ENCODE results near the gene MGAM2.

The MGAM2 gene

DNA sequence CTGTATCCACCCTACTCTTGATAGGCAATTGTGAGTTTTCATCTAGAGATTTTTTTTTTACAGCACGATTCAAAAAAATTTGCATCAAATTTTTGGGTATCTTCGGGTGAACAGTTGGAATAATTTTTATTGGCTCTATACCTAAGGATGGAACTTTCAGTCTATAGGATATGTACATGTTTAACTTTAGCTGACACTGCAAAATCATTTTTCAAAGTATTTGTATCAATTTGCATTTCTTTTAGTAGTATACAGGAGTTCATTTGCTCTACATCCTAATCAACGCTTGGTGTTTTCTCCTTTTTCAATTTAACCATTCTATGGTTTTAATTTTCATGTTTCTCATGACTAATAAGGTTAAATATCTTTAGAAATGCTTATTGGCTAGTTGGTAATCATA, 11.7 kb downstream of the MGAM2 start:
- no peak for DNase-seq

GRCh38 chr7:142125256-142125955, 13.9 kb downstream of the MGAM2 start:
- no peak for DNase-seq

GRCh38 chr7:142130267-142130666, 18.7 kb downstream of the MGAM2 start:
- no peak for DNase-seq

DNA sequence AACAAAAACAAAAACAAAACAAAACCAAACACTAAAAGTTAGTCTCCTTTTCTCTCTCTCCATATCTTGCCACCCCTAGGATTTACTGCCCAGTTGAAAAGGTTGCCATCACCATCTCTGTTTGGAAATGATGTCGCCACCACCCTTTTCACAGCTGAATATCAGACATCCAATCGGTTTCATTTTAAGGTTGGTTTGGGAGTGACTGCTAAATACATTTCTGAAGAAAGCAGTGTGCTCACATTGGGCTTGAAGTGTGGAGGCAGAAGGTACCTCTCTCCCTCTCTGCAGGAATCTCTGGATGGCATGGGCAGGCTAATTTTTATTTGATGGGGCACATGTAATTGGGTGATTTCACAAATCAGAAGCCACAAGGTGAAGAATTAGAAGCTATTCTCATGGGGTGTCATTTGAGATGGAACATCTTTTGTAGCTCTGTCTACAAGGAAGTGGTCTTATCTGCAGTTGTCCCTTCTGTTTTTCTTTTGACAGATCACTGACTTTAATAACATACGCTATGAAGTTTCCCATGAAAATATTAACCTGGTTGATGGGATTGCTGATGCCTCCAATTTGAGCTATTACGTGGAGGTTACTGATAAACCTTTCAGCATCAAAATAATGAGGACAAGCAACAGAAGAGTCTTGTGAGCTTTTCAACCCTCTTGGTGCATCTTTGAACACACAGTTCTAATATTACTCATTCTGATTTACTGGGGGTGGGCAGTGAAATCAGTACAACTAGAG, 20.1 kb downstream of the MGAM2 start:
- DNase-seq = no peak

- DNase-seq = no peak
These were observed 22.2 kb downstream of the MGAM2 start for GRCh38 chr7:142133731-142134148.

DNA sequence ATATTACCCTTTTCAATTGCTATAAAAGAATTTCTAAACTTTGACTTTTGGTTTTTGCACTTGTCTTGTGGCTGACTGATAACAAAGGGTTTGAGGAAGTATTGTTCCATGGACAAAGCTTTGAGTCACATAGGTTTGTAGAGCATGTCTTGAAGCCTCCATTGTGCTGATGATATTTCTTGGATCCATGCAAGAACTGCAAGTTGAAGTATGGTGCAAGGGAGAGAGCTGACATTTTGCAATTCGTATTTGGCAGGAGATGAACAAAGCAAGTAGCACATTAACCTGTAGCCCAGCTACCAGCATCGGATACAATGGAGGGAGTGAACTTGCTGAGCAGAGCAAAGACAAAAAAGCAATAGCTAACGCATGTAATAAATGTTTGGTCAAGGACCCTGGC, 23.4 kb downstream of the MGAM2 start:
- no peak for DNase-seq

GRCh38 chr7:142138996-142139395, 27.5 kb downstream of the MGAM2 start:
- DNase-seq = no peak

GRCh38 chr7:142139597-142140400, 28.3 kb downstream of the MGAM2 start:
- no peak for DNase-seq

DNA sequence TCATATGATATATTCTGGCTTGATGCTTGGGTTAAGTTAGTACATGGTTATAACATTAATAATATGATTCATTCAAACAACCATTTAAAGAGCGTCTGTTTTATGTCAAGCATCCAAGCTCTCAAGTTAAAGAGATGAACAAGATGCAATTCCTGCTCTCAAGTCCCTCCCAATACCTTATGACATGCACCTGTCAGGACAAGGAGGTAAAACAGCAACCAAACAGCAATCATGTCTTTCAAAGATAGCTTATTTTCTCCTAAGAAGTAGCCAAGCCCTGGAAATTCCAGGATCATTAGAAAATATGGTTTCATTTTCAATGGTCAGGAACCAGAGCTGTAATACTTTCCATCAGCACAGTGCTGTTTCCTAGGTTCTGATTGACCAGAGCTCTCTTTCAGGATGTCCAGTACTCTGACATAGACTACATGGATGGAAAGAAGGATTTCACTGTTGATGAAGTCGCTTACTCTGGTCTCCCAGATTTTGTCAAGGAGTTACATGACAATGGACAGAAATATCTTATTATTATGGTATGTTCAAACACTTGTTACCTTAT, 29.0 kb downstream of the MGAM2 start:
- DNase-seq = no peak

GRCh38 chr7:142142702-142143101, 31.2 kb downstream of the MGAM2 start:
- DNase-seq = no peak

GRCh38 chr7:142146124-142146523, 34.6 kb downstream of the MGAM2 start:
- DNase-seq = no peak

GRCh38 chr7:142150356-142150755, 38.8 kb downstream of the MGAM2 start:
- no peak for DNase-seq

DNA sequence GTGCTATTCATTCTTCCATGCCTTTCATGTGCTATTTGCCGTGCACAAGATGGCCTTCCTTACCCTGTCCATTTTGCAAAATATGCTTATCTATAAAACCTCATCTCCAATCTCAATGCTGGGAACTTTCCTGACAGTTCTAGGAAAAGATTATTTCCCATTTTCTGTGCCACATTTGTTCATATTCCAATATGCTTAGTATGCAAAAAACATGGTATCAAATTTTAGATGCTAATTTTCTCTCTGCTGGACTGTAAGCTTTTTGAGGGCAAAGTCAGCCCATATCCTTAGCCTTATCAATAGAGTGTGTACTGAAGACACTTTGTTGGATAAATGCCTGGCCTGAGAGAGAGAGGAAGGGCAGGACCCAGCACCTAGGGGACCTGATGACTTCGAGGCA, 39.4 kb downstream of the MGAM2 start:
- no peak for DNase-seq

GRCh38 chr7:142152076-142152475, 40.6 kb downstream of the MGAM2 start:
- DNase-seq = no peak

DNA sequence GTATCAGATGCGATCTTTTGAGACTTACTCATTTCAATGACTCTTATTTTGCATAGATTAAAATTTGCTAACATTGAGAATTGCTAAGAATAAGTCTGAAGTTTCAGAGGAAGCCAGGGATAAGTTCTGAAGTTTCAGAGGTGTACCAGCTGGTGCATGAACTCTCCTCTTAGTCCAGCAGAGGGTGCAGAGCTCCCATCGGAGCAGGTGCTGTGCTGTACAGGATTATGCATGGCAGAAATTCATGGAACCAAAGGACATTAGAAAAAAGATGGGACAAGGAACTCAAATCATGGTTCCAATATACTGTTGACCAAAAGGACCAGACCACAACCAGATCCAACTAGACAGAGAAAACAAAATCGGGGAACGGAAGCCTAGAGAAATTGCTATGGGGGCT, 41.9 kb downstream of the MGAM2 start:
- no peak for DNase-seq

- no peak for DNase-seq
These were observed 47.4 kb downstream of the MGAM2 start for GRCh38 chr7:142158736-142159496.

- no peak for DNase-seq
These were observed 50.4 kb downstream of the MGAM2 start for GRCh38 chr7:142161921-142162320.

GRCh38 chr7:142168746-142169145, 57.2 kb downstream of the MGAM2 start:
- no peak for DNase-seq

DNA sequence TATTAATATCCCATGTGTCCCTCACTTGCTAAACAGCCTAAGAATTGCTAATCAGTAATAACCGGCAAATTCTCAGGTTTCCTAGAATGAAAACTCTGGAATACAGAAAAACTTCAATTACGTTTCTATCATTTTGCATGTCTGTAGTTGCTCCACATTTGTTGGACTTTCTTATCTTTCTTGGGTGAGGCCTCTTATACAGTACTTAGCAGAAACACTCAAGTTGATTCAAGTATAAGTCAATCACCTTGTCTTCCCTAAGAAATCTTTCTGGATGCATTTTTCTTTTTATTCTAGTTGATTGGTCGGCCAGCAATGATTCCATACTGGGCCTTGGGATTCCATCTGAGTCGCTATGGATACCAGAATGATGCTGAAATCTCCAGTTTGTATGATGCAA, 61.4 kb downstream of the MGAM2 start:
- DNase-seq = no peak

- no peak for DNase-seq
These were observed 62.9 kb downstream of the MGAM2 start for GRCh38 chr7:142174441-142174840.

DNA sequence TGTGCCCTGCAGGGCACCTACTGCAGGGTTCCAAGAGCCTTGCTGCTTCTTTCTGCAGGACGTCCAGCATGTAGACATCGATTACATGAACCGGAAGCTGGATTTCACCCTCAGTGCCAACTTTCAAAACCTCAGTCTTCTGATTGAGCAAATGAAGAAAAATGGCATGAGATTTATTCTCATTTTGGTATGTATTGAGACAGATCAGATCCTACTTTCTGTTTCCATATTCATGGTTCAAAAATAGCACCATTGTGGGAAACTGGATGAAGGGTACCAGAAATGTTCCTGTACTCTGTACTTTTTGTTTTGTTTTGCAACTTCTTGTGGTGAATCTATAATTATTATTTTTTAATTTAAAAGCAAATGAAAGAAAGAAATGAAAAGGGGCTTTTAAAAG, 64.1 kb downstream of the MGAM2 start:
- DNase-seq = no peak

DNA sequence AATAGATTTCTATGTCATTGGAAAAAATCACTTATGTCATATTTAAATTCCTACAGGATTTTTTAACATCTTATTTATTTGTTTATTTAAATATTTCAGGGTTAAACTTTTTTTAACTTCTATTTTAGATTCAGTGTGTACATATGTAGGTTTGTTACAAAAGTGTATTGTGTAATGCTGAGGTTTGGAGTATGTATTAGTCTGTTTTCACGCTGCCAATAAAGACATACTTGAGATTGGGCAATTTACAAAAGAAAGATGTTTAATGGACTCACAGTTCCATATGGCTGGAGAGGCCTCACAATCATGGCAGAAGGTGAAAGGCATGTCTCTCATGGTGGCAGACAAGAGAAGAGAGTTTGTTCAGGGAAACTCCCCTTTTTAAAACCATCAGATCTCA, 65.4 kb downstream of the MGAM2 start:
- DNase-seq = no peak

- no peak for DNase-seq
These were observed 66.4 kb downstream of the MGAM2 start for GRCh38 chr7:142177869-142178268.
